Limb (tissue), 2 donors: ENCODE measurements around the gene CARD11.

Experiments used
- DNase-seq, 2 donors: peaks; one replicate each; pipeline ENCODE4 v3.0.0-alpha.2; 2016; ENCODE audit errors: extremely low spot score in 2 of 2

The CARD11 gene

DNA sequence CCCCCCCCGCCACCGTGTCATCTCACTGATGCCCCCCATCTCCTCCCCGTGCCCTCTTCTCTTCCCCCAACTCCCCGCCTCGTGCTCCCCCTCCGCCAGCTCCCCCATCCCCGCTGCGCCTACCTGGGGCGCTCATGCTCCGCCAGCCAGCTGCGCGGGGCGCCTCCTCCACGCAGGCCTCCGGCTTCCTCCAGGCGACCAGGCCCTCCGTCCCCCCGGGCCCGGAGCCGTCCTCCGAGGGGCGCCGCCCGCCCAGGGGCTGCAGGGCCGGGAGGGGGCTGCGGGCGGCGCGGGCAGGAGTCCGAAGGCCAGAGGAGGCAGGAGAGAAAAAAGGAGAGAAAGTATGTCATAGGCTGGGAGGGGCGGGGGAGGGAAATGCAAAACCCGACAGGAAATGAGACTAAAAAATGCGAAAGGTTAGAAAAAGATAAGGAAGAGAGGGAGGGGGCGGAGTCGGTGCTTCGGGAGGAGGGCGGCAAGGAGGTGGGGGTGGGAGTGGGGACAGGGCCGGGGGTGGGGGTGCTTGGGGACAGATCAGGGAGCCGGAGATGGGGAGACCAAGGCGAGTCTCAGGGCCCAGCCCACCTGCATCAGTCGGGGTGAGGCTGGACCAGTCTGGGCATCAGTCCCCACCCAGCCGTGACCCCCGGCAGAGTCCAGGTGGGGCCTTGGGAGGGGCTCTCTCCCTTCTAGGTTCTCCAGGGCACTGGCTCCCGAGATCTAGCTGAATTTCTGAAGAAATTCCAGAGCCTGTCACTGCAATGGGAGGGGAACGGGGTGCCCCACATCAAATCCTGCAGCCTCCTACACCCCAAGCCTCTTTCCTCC is at the start of gene CARD11:
CARD11 (minus strand) TSS at position 324 of the 828 bp plus-strand sequence. CDS start 85,361 bp downstream, outside the sequence.
- no peak for DNase-seq

DNA sequence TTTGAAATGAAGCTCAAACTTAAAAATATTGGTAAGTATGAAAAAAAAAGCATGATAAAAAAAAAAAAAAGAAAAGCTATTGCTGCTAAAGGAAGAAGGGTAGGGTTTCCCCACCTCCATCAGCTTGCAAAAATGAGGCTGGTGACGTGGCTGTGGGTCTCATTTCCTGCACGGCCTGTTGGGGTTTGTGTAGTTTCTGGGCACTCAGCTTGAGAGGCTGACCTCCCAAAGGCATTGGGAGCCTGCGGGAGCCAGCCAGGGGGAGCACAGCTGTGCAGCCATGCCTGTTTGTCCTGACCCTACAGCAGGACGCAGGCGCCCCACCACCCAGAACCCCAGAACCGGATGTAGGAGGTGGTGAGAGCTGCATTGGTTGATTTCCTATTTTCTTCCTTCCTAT is 48.8 kb upstream of the CARD11 start:
- no peak for DNase-seq

DNA sequence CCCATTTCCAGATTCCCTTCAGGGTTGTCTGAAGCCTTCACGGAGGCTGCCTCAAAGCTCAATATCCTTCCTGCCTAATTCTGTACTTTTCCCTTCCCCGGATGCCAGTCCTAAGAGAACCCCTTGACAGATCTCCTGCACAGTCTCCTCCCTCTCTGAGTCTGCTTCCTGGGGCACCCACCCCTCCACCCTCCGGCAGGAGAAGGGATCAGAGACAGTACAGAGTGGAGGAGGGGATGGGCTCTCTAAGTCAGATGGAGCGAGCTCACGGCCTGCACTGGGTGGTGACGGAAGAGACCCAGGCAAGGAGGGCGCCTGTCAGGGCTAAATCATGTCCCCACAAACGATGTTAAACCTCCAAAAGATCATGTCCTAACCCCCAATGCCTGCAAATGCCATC is 48.0 kb upstream of the CARD11 start:
- no peak for DNase-seq

GRCh38 chr7:3089493-3089892 is 45.8 kb upstream of the CARD11 start:
- no peak for DNase-seq

- DNase-seq: no peak
Measured at GRCh38 chr7:3087243-3087755, 43.6 kb upstream of the CARD11 start.

- no peak for DNase-seq
Measured at GRCh38 chr7:3083350-3083749, 39.7 kb upstream of the CARD11 start.

- no peak for DNase-seq
Measured at GRCh38 chr7:3082831-3083230, 39.2 kb upstream of the CARD11 start.

DNA sequence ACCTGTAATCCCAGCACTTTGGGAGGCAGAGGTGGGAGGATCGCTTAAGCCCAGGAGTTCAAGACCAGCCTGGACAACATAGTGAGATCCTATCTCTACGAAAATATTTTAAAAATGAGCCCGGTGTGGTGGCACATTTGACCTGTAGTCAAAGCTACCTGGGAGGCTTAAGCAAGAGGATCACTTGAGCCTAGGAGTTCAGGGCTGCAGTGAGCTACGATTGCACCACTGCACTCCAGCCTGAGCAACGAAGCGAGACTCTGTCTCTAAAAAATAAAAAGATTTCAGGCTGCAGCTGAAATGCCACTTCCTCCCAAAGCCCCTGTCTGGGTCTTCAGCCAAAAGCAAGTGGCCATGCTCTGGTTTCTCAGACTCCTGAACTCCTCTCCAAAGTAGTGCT is 38.7 kb upstream of the CARD11 start:
- DNase-seq: no peak

DNA sequence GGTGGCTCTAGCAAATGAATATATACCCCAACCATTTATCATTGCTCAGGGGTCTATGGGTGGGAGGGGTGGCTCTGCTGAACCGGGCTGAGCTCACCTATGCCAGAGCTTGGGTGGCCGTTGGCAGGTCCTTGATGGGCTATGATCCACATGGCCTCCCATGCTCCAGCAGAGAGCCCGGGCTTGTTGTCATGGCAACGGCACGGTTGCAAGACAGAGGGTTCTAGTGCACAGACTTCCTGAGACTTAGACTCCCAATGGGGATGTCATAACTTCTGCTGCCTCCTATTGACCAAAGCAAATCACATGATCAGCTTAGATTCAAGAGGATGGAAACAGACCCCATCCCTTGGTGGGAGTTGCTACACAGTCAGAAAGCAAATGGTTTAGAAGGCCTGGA is 36.4 kb upstream of the CARD11 start:
- DNase-seq: no peak

GRCh38 chr7:3078514-3078913 is 34.8 kb upstream of the CARD11 start:
- no peak for DNase-seq

DNA sequence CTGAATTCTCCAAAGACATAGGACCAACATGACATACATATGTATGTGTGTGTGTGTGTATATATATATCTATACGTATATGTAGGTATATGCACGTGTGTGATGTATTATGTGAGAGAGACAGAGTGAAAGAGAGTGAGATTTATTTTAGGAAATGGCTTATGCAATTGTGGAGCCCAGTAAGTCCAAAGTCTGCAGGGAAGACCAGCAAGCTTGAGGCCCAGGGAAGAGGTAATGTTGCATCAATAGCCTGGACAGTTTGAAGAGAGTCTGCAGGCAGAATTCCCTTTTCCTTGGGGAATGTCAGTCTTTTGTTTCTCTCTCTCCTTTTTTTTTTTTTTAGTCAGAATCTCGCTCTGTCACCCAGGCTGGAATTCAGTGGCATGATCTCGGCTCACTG is 33.0 kb upstream of the CARD11 start:
- no peak for DNase-seq

- no peak for DNase-seq
Measured at GRCh38 chr7:3076163-3076562, 32.5 kb upstream of the CARD11 start.

DNA sequence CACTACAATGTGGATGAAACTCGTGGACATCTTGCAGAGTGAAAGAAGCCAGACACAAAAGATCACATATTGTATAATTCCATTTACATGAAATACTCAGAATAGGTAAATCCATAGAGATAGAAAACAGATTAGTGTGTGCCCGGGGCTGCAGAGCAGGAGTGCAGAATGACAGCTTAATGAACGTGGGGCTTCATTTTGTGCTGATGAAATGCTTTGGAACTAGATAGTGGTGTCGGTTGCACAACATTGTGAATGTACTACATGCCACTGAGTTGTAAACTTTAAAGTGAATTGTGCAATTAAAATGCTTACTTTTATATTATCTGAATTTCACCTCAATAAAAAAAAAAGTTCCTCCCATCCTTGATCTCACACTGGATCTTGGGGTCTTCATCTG is 31.8 kb upstream of the CARD11 start:
- DNase-seq: no peak

GRCh38 chr7:3074459-3074821 is 30.8 kb upstream of the CARD11 start:
- no peak for DNase-seq

DNA sequence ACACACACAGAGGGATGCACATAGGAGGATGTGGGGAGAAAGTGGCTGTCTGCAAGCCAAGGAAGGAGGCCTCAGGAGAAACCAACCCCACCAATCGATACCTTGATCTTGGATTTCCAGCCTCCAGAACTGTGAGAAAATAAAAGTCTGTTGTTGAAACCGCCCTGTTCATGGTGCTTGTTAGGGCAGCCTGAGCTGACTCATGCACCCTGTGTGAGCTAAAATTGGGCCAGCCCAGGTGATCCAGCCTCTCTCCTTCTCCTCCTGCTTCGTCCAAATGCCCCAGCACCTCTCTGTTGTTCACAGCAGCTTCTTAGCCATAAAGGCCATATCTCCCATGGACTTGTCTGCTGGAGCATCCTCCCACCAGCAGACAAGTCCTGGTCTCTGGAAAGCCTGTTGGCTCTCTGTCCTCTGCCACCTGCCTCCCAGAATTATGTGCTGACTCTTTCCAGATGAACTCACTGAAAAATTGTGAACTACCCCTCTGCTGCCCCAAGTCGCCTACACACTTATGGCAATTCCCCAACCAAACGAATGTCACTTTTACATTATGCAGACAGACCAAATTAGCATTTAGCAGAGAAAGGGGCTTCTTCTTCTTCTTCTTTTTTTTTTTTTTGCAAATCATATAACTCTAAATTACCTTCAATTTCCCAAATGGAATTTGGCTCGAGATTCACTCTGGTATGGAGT is 30.2 kb upstream of the CARD11 start:
- DNase-seq: no peak

DNA sequence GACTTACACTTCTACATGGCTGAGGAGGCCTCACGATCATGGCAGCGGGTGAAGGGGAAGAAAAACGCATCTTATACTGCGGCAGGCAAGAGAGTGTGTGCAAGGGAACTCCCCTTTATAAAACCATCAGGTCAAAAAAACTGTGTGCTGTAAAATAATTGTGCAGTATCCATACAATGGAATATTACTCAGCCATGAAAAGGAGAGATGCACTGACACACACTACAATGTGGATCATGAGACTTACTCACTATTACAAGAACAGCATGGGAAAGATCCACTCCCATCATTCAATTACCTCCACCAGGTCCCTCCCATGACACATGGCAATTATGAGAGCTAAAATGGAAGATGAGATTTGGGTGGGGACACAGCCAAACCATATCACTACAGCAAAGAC is 27.2 kb upstream of the CARD11 start:
- DNase-seq: no peak

DNA sequence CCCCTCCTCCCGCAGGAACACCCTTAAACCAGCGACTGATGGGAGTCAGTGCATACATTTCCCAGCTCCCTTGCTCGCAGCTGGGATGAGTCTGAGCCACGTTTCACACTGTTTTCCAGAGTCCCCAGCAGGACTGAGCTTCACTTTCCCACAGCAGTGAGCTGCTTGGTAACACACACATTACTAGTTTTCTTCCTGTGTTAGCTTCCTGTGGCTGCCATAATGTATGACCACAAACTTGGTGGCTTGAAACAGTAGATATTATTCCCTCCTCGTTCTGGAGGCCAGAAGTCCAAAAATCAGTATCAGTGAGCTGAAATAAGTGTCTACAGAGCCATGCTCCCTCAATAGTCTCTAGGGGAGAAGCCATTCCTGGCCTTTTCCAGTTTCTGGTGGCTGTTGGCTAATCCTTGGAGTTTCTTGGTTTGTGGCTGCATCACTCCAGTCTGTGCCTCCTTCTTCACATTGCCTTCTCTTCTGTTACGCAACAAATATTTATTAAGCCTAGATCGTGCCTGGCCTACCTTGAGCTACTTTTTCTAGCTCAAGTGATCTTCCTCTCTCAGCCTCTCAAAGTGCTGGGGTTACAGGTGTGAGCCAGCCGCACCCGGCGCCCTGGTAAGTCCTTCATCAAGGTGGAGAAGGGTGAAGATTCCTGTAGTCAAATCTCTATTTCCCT is 26.2 kb upstream of the CARD11 start:
- no peak for DNase-seq

GRCh38 chr7:3068530-3068929 is 24.9 kb upstream of the CARD11 start:
- DNase-seq: no peak

GRCh38 chr7:3067606-3068380 is 24.1 kb upstream of the CARD11 start:
- no peak for DNase-seq

DNA sequence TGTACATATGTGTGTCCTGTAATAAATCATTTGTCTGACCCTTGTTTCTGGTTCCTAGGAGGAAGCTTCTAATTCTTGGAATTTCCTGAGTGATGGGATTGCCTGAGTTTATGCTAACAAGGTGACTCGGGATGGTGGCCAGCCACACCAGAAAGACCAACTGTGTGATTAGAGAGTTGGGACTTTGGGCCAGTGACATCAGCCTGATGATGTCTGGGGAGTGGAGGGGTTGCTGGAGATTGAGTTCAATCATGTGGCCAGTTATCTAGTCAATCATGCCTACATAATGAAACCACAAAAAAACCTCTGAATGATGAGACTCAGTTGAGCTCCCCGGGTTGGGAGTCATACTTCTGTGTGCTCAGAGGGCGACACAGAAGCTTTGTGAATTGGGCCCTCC is 23.5 kb upstream of the CARD11 start:
- no peak for DNase-seq

DNA sequence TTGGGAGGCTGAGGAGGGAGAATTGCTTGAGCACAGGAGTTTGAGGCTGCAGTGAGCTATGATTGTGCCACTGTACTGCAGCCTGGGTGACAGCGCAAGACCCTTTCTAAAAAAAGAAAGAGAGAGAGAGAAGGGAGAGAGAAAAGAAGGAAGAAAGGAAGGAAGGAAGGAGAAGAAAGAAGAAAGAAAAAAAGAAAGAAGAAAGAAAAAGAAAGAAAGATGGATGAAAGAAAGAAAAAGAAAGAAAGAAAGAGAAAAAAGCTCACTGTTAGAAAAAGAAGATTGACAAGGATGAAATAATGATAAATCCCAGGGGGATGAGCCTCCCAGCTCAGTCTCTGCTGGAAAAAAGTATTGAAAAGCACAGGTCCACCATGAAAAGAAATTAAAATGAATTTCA is 22.8 kb upstream of the CARD11 start:
- no peak for DNase-seq

DNA sequence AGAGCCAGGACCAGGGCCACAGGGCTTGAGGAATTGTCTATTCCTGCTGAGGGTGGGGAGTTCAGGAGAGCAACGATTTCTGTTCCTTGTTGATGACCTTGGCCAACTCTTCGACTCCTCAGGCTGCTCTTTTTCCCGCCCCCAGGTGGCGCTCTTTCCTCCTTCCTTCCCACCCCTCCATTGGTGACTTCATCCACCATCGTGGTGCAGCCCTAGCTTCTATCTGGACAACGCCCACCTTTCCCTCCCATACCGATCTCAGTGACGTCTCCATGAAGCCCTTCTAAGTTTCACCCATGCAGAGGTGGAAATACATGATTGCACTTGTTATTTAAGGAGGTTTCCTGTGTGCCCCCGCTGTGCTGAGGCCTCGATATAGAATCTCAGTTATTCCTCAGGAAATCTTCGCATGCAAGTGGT is 22.1 kb upstream of the CARD11 start:
- DNase-seq: no peak
